Thyroid gland (tissue), 4 donors: ENCODE results near the gene ARTN.

Experiments
- CTCF ChIP-seq, 6 experiments: fragments of 200-600 bp in 3 of 6; fragments of 450-650 bp in 3 of 6; sonication (generic) in 3 of 6; IDR thresholded peaks; one replicate each; pipeline ENCODE4 v1.5.1; 2016 to 2019; ENCODE audit warnings: antibody characterized with exemption in 6 of 6, mild to moderate bottlenecking in 2 of 6, inconsistent platforms in 1 of 6, moderate library complexity in 1 of 6
- POLR2A ChIP-seq, 2 donors: fragments of 450-650 bp; IDR thresholded peaks; one replicate each; pipeline ENCODE4 v1.6.1; 2017; ENCODE audit warnings: antibody characterized with exemption in 2 of 2, mild to moderate bottlenecking in 2 of 2, moderate library complexity in 1 of 2

- no peak for TF ChIP-seq POLR2A (IDR thresholded peaks at IDR 0.05)
- no peak for TF ChIP-seq CTCF (IDR thresholded peaks at IDR 0.05)
Observed at GRCh38 chr1:43893006-43893405, 40.6 kb upstream of the ARTN start.
